Activated naive CD4-positive, alpha-beta T cell (primary cell): ENCODE results near the gene VSIG10L.

Experiments
- DNase-seq, 4 experiments: peaks; one replicate each; lab custom pipeline; 2025; lab: John Stamatoyannopoulos, UW

The VSIG10L gene

GRCh38 chr19:51365211-51365964 is 23.4 kb upstream of the VSIG10L start:
- DNase-seq, result no peak

DNA sequence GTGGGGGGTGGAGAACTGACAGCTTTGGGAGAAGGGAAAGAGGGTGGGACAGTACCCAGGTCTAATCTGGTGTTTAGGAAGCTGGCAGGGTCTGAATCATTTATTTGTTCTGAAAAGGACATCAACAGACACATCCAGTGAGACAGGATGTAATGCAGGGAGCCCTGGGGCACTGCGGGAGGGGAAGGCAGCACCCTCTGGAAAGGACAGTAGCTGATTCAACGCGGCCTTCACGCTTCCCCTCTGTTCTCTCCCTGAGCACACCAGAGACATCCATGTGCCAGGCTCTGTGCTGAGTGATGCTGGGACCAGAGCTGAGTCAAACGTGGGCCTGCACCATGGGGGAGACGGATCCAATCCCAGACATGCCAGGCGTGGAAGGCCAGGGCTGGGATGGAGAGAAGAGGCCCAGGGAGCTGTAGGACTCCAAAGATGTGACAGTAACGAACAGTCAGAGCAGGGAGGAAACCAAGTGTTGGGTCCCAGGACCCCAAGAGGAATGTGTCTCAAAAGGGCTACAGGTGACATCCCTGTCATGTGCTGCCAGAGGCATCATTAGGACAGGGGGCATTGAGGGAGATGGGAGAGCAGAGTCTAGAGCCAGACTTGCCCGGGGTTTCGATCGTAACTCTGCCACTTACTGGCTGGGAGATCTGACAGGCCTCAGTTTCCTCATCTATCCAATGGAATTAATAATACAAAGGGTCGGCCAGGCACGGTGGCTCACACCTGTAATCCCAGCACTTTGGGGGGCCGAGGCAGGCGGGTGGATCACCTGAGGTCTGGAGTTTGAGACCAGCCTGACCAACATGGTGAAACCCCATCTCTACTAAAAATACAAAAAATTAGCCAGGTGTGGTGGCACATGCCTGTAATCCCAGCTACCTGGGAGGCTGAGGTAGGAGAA is 22.5 kb upstream of the VSIG10L start:
- DNase-seq, result no peak

- no peak for DNase-seq
Measured at GRCh38 chr19:51361239-51361638, 19.3 kb upstream of the VSIG10L start.

- DNase-seq, result no peak
Measured at GRCh38 chr19:51359294-51359693, 17.4 kb upstream of the VSIG10L start.

DNA sequence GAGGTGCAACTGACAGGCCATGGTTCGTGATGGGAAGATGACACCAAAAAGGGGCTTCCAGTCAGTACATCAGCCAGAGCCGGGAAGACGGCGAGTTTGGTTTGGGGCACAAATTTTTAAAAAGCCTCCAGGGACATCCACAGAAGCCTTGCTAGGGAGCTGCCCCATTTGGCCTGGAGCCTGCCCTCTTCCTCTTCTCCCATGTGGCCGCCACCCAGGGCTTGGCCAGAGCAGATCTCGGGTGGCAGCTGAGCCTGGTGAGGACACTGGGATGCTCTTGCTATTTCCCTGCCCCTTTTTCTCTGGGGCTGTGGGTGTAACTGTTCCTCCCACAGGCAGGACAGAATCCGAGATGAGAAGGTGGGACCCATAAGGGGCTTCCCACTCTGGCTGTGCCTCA is 16.0 kb upstream of the VSIG10L start:
- no peak for DNase-seq

- no peak for DNase-seq
Measured at GRCh38 chr19:51356159-51356801, 14.3 kb upstream of the VSIG10L start.

GRCh38 chr19:51354742-51355148 is 12.8 kb upstream of the VSIG10L start:
- no peak for DNase-seq

- DNase-seq, result no peak
Measured at GRCh38 chr19:51354103-51354741, 12.3 kb upstream of the VSIG10L start.

DNA sequence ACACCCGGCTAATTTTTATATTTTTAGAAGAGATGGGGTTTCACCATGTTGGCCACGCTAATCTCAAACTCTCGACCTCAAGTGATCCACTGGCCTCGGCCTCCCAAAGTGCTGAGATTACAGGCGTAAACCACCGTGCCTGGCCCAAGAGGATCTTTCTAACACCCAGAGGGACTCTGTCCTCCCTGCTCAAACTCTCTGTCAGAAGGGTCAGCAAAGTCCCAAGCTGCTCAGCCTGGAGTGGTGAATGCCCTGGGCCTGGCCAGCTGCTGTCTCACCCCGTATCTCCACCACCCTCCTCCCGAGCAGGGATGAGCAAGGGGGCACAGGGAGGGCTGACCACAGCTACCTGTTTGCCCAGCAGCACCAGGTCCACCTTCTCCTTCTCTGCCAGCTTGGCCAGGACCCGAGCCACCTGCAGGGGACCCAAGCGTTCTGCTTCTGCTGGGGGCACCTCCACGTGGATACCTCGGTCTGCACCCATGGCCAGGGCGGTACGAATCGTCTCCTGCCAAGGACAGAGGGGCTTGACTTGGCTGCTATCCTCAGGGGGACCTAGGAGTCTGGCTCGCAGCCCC is 10.9 kb upstream of the VSIG10L start:
- no peak for DNase-seq

DNA sequence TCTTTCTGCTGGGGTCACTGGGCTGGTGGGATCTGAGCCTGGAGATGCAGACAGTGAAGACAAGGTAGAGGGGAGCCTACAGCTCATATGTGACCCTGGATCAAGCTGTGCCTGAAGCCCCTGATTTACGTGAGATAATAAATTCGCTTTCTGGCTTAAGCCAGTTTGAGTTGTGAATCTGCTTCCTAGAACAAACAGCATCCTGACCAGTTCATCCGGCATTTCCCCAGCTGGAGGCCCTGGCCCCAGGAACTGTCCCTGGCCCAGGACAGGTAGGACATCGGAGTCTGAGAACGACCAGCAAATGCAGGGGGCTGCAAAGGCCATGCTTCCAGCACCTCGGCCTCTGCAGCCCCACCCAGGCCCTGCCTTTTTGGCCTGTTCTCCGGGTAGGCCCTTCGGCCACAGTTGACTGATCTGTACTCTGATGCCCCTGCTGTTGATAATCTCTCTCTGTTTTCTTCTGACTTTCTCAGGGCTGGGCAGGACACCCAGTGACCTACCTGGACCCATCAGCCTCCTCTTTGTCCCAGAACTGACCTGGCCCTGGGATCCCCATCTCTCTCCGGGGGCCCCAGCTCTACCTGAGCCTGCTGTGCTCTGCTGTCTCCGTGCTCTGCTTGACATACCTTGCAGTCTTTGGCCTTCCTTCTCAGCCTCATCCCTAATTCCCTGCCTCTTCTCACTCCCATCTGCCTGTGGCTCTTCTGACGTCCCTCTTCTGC is 9.5 kb upstream of the VSIG10L start:
- DNase-seq, result no peak

DNA sequence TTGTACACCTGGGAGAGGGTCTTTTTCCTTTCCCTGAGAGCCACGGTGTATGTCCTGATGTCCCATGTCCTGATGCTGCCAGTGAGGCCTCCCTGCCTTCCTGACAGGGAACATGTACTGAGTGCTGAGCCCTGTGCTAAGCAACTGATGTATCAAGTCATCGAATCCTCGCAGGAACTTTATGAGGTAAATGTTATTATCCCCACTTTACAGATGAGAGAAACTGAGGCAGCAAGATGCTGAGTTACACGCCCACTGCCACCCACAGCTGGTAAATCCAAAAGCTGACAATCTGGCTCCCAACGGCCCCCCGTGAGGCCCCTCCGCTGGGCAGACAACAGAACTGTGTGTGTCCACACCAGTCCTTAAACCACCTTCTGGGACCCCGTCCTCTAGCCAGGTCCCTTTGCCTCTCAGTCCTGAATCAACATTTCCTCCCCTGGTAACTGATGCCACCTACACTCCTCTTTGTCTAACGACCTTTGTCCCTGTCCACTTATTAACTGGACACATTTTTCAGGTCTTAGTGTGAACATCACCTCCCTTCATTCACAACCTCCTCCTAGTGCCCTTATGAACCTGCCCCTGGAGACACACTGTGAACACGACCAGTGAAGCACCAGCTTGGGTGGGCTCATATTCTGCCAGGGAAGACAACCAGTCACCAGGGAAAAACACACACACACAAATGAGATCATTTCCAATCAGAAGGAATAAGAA is 5.4 kb upstream of the VSIG10L start:
- no peak for DNase-seq

GRCh38 chr19:51346742-51347141 is 4.8 kb upstream of the VSIG10L start:
- no peak for DNase-seq

DNA sequence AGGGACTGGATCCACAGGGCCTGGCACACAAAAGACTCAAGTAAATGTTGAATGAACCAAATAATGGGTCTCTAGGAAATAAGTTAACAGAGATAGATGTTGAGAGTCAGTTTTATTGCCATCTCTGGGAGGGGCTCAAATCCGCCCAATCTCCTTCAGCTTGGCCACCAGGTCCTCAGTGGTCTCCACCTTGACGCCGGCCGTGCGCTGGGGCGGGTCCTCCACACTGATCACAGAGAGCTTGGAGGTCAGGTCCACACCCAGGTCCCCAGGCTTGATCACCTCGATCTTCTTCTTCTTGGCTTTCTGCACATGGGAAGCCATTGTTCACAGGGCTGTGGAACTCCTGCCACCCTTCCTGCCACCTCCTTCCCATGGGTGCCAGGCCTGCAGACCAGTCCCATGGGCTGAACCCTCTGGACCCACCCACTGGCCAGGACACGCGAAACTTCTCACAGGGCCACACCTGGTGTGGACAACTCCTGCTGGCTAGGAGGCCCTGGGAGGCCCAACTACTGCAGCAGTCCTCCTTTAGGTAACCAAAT is 3.2 kb upstream of the VSIG10L start:
- DNase-seq, result no peak

DNA sequence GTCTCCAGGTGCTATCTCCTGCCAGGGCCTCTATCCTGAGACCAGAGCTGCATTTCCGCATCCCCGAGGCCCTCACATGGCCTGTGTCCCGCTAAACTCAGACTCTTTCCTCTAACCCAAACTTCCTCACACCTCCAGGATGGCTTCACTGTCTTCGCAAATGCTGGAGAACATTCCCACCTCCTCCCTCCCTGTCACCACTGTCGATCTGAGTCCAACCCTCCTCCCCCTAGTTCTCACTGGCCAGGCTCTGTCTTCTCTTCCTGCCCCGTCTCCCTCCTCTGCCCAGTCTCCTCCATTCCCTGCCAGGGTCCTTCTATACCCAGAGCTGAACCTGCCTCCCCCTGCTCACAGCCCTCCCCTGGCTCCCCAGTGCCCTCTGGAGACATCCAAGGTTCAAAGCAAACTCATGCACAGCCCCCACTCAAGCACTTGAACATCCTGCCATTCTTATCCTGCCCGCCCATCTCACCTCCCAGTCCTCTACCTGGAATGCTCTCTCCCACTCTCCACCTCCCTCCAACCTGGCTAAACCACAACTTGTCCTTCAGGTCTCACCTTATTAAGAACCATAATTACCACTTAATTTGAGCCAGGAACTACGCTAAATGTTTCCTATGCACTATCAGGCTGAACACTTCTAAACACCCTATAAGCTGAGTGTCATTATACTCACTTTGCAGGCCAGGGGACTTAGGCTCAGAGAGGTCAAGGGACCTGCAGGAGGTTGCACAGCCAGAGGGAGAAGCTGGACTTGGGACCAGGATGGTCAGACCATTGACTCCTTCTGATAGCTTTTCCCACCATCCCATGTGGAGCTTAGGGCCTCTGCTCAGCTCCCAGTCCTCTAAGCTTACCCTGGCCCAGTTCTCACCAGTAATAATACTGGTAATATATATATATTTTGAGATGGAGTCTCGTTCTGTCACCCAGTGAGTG is 961 bp upstream of the VSIG10L start:
- no peak for DNase-seq

- no peak for DNase-seq
Measured at GRCh38 chr19:51341066-51341465, 873 bp downstream of the VSIG10L start.

DNA sequence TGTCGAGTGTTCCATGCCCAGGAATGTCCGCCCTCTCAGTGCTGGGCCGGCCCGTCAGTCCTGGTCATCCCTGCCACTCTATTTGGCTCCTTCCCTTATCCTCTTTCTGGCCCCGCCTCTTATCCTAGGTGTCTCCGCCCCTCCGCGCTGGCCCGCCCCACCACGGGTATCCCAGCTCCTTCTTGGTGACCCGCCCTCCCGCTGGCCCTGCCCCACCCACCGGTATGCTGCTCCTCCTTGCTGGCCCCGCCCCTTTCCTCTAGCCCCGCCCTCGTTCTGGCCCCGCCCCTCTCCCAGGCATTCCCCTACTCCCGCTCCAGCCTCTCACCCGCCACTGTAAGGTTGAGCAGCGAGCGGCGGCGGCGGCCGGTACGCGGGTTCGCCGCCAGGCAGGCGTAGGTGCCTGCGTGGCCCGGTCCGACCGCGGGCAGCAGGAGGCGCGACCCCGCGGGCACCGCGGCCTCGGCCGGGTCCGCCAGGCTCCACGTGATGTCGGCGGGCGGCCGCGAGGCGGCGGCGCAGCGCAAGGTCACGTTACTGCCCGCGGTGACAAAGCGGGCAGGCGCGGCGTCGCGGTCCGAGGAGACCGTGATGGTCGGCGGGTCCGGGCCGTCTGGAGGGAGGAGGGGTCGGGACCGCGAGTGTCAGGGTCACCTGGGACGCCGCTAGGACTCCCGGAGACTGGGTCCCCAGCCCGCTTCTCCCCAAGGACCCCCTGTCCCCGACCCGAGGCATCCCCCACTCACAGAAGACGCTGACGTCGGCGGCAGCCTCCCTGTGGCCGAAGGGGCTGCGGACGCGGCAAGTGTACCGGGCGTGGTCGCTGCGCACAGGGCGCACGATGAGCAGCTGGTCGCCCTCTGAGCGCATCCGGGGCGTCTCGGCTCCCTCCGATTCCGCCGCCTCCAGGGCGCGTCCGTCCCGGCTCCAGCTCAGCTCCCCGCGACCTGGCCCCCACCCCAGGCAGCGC is 2.0 kb downstream of the VSIG10L start:
- peak; percentile 45 to 72 (median 67) for DNase-seq

DNA sequence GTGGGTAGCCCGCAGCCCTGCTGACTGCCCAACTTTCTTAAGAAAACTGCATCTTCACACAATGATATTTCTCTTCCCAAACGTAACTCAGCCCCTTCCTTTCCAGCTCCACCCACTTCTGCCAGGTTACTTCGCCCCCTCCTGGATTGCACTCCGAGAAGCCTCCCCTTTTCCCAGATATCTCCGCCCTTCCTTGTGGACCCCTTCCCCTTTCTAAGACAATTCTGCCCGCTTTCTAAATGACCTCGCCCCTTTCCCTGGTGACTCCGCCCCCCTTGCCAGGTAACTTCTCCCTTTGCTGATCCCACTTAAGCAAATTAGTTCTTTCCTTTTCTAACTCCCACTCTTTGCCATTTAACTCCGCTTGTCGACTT is 2.6 kb downstream of the VSIG10L start:
- no peak for DNase-seq
